Lower lobe of right lung (tissue), 2 donors: ENCODE measurements around the gene AATK. TPM values are rescaled to one million over a fixed set of nuclear protein-coding genes. Genes with fewer than 3 reads are reported as not detected.

Experiments used
- ATAC-seq, 2 donors: fragments of 200-7000 bp; cut with Tn5 transposase; one replicate each; pipeline ENCODE4 v1.9.1; 2020 to 2022; ENCODE audit warnings: mild to moderate bottlenecking in 2 of 2, moderate library complexity in 2 of 2
- DNase-seq: peaks from one replicate; pipeline ENCODE4 v3.0.0-alpha.2; 2020
- H3K27ac ChIP-seq: fragments of 200-600 bp; one replicate; pipeline ENCODE4 v1.8.0; 2022
- H3K27me3 ChIP-seq: fragments of 200-600 bp; one replicate; pipeline ENCODE4 v1.8.0; 2022; ENCODE audit warnings: low read depth
- H3K36me3 ChIP-seq: fragments of 200-600 bp; one replicate; pipeline ENCODE4 v1.8.0; 2022; ENCODE audit warnings: mild to moderate bottlenecking
- H3K4me1 ChIP-seq: fragments of 200-600 bp; one replicate; pipeline ENCODE4 v1.8.0; 2022
- H3K4me3 ChIP-seq: fragments of 200-600 bp; one replicate; pipeline ENCODE4 v1.8.0; 2022; ENCODE audit warnings: mild to moderate bottlenecking
- H3K9me3 ChIP-seq: fragments of 200-600 bp; one replicate; pipeline ENCODE4 v1.8.0; 2022
- CTCF ChIP-seq: fragments of 200-600 bp; IDR thresholded peaks from one replicate; pipeline ENCODE4 v1.8.0; 2022; ENCODE audit warnings: antibody characterized with exemption, mild to moderate bottlenecking
- intact Hi-C: fragments of 100-400 bp; cut with DNase I; formaldehyde crosslinking; loops from one replicate; pipeline ENCODE4 v1.11.0; 2022
- total RNA-seq: library from RNA; stranded (reverse); fragmentation: NEBNext Ultra II Directional; extraction: Animal tissue kit (Norgen Biotek cat#: 25700); gene quantifications from one replicate; pipeline ENCODE4 v1.2.1, GENCODE V29; 2021
- donor health status: DM: no; HTN: yes; CAD: no; lungs with severe emphysema.

AATK gene
- total RNA-seq, 1 donor from 2014 or later: 64.0 TPM

- H3K4me1 ChIP-seq: no peaks in the 10 kb centered on the region
- intact Hi-C loops: no loop called here
- no peak for TF ChIP-seq CTCF
- no peaks in the 10 kb centered on the region for H3K36me3 ChIP-seq
- H3K9me3 ChIP-seq: no peaks in the 10 kb centered on the region
- no peak overlapping the region for H3K27ac ChIP-seq
- ATAC-seq (no peak), DNase-seq (no peak)
- H3K27me3 ChIP-seq: peaks cover 5% of the 10 kb centered on the region
- H3K4me3 ChIP-seq: no peak overlapping the region
Measured at GRCh38 chr17:81180836-81181810, 15.1 kb upstream of the AATK start.

- no peak for TF ChIP-seq CTCF
- Histone ChIP-seq H3K27me3 (peaks cover 5% of the 10 kb centered on the region), H3K27ac (no peak overlapping the region), H3K4me3 (no peak overlapping the region), H3K9me3 (no peaks in the 10 kb centered on the region), H3K4me1 (no peaks in the 10 kb centered on the region), H3K36me3 (no peaks in the 10 kb centered on the region)
- no peak for DNase-seq
- intact Hi-C loops: no loop called here
- no peak for ATAC-seq
Measured at GRCh38 chr17:81179861-81180260, 13.8 kb upstream of the AATK start.

- H3K27me3 ChIP-seq: peaks cover 5% of the 10 kb centered on the region
- DNase-seq: no peak
- no peak for TF ChIP-seq CTCF
Measured at GRCh38 chr17:81179220-81179619, 13.2 kb upstream of the AATK start.

GRCh38 chr17:81178136-81179091 lies 12.4 kb upstream of the AATK start:
- TF ChIP-seq CTCF: no peak
- no peaks in the 10 kb centered on the region for H3K9me3 ChIP-seq
- H3K36me3 ChIP-seq: no peaks in the 10 kb centered on the region
- no peaks in the 10 kb centered on the region for H3K4me1 ChIP-seq
- no peak overlapping the region for H3K4me3 ChIP-seq
- no peak overlapping the region for H3K27ac ChIP-seq
- intact Hi-C loops: no loop called here
- DNase-seq: no peak
- no peak for ATAC-seq
- H3K27me3 ChIP-seq: peaks cover 5% of the 10 kb centered on the region

More at GRCh38 chr17:81179220-81179619, 13.2 kb upstream of the AATK start:
- intact Hi-C loops: no loop called here
- no peak for ATAC-seq
- no peak overlapping the region for H3K27ac ChIP-seq
- H3K9me3 ChIP-seq: no peaks in the 10 kb centered on the region
- H3K36me3 ChIP-seq: no peaks in the 10 kb centered on the region
- no peaks in the 10 kb centered on the region for H3K4me1 ChIP-seq
- no peak overlapping the region for H3K4me3 ChIP-seq

GRCh38 chr17:81176666-81177065 lies 10.6 kb upstream of the AATK start:
- Histone ChIP-seq H3K27ac (no peak overlapping the region), H3K4me1 (peaks cover 8% of the 10 kb centered on the region), H3K4me3 (no peak overlapping the region), H3K27me3 (peaks cover 2% of the 10 kb centered on the region), H3K36me3 (no peaks in the 10 kb centered on the region), H3K9me3 (no peaks in the 10 kb centered on the region)
- TF ChIP-seq CTCF: peak; percentile 11
- DNase-seq (no peak), ATAC-seq (no peak)
- intact Hi-C loops: no loop called here
